ENCODE measurements around the gene LSM4. TPM values are rescaled to one million over a fixed set of nuclear protein-coding genes. Genes with fewer than 3 reads are reported as not detected.
A peak's percentile ranks its signal among the peaks of the same experiment; 100 is the strongest.

The LSM4 gene
- total RNA-seq, 4 donors from 2014 or later: 122 to 294 (median 193) TPM

DNA sequence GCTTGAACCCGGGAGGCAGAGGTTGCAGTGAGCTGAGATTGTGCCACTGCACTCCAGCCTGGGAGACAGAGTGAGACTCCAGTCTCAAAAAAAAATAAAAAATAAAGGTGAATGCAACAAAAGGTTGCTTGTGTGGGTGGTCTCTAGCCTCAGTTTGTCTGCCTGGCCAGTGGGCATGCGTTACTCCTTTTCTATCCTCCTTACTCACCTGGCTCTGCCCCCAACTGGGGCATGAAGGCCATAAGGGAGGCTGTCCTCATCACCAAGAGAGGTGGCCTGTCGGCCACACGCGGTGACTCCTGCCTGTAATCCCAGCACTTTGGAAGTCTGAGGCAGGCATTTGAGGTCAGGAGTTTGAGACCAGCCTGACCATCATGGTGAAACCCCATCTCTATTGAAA is 39.5 kb downstream of the LSM4 start:
- ATAC-seq (no peak), DNase-seq (no peak)
- intact Hi-C loops (cut with DNase I; ENCODE audit: low total_unique reads): loop anchor here (5.0 kb wide), 2 partner anchors 261 to 276 kb away; partner anchors contain the start of gene ARRDC2
- TF ChIP-seq, protein P1, sequence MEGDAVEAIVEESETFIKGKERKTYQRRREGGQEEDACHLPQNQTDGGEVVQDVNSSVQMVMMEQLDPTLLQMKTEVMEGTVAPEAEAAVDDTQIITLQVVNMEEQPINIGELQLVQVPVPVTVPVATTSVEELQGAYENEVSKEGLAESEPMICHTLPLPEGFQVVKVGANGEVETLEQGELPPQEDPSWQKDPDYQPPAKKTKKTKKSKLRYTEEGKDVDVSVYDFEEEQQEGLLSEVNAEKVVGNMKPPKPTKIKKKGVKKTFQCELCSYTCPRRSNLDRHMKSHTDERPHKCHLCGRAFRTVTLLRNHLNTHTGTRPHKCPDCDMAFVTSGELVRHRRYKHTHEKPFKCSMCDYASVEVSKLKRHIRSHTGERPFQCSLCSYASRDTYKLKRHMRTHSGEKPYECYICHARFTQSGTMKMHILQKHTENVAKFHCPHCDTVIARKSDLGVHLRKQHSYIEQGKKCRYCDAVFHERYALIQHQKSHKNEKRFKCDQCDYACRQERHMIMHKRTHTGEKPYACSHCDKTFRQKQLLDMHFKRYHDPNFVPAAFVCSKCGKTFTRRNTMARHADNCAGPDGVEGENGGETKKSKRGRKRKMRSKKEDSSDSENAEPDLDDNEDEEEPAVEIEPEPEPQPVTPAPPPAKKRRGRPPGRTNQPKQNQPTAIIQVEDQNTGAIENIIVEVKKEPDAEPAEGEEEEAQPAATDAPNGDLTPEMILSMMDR (IDR thresholded peaks at IDR 0.05 in 4 of 5, conservative IDR thresholded peaks at IDR 0.05 in 1 of 5): no peak
- no peak for TF ChIP-seq POLR2A (IDR thresholded peaks at IDR 0.05)
- H3K27ac ChIP-seq: peak overlapping the region; percentile 96 to 100 (median 98)
- H3K9me3 ChIP-seq: no peaks in the 10 kb centered on the region
- no peak overlapping the region for H3K4me3 ChIP-seq
- H3K36me3 ChIP-seq: peaks cover 0 to 2% of the 10 kb centered on the region in 2 donors
- in situ Hi-C loops (cut with MboI; ENCODE audit: low sequenced_read_pairs in 4 of 4): no loop called here
- peaks cover 19 to 21% of the 10 kb centered on the region in 2 donors for H3K4me1 ChIP-seq
- H3K27me3 ChIP-seq: no peaks in the 10 kb centered on the region

DNA sequence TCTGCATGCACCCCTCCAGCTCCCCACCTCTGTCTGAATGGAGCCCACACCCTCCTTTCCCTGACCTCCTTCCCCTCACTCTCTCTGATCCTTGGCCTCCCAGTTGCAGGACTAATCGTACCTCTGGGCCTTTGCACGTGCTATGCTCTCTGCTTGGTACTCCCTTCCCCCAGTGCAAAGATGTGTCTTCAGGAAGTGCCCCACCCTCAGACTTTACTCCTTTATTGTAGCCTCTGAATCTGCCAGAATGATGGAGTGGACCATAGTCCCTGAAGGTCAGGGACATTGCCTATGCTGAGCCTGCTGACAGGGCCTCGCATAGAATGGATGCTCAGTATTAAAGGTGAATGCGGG is 40.1 kb downstream of the LSM4 start:
- Histone ChIP-seq H3K4me3 (peak overlapping the region; percentile 68 to 92 (median 72)), H3K27me3 (no peaks in the 10 kb centered on the region), H3K27ac (peak overlapping the region; percentile 96 to 100 (median 98)), H3K9me3 (no peaks in the 10 kb centered on the region), H3K4me1 (peaks cover 22 to 26% of the 10 kb centered on the region in 2 donors), H3K36me3 (peaks cover 0 to 4% of the 10 kb centered on the region in 2 donors)
- DNase-seq (no peak), ATAC-seq (no peak)
- intact Hi-C loops (cut with DNase I; ENCODE audit: low total_unique reads) (loop anchor here (1.0 to 5.0 kb wide), 3 partner anchors 10 to 275 kb away; partner anchors contain the start of gene ARRDC2), in situ Hi-C loops (cut with MboI; ENCODE audit: low sequenced_read_pairs in 4 of 4) (no loop called here)
- TF ChIP-seq POLR2A (IDR thresholded peaks at IDR 0.05): no peak
- TF ChIP-seq, protein P1 (IDR thresholded peaks at IDR 0.05 in 4 of 5, conservative IDR thresholded peaks at IDR 0.05 in 1 of 5): no peak

DNA sequence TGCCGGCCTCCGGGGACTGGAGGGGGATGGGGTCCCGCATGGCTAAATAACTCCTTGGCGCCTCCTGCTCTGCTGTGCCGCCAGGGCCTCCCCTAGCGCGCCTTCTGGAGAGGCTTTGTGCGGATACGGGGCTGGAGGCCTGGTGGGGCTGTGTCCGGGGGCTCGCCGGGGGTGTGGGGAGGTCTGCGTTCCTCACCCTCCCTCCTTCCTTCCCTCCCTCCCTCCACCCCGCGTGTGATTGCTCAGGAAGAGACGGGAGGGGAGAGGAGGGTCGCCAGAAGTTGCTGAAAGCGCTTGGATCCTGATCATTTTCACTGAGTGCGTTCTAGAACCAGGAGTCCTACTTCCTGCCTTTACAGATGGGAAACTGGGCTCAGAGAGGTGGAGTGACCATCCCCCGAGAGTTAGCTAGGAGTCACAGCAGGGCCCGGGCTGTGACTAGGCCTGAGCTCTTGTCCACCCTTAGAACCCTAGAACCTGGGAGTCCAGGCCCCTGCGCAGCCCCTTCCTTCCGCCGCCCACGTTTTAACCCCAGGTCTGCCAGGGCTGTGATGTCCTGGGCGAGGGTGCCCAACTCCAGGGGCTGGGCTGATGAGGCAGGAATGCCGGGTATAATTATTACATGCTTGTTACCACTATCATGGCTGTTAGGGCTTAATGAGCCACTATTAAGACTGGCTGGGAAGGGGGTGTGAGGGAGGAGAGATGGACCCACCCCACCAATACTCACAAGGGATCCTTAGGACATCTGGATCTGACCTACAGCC is 40.7 kb downstream of the LSM4 start:
- H3K9me3 ChIP-seq: no peaks in the 10 kb centered on the region
- peak; percentile 40 to 41 for ATAC-seq
- H3K27ac ChIP-seq: peak overlapping the region; percentile 96 to 100 (median 98)
- peaks cover 22 to 32% of the 10 kb centered on the region in 2 donors for H3K4me1 ChIP-seq
- H3K36me3 ChIP-seq: peaks cover 0 to 4% of the 10 kb centered on the region in 2 donors
- TF ChIP-seq POLR2A (IDR thresholded peaks at IDR 0.05): no peak
- TF ChIP-seq, protein P1 (IDR thresholded peaks at IDR 0.05 in 4 of 5, conservative IDR thresholded peaks at IDR 0.05 in 1 of 5): peak in 1 of 5 experiments; percentile 30
- no peaks in the 10 kb centered on the region for H3K27me3 ChIP-seq
- intact Hi-C loops (cut with DNase I; ENCODE audit: low total_unique reads): loop anchor here (1.0 to 5.0 kb wide), 3 partner anchors 10 to 275 kb away; partner anchors contain the start of gene ARRDC2
- no peak for DNase-seq
- H3K4me3 ChIP-seq: peak overlapping the region; percentile 68 to 92 (median 72)
- in situ Hi-C loops (cut with MboI; ENCODE audit: low sequenced_read_pairs in 4 of 4): no loop called here

DNA sequence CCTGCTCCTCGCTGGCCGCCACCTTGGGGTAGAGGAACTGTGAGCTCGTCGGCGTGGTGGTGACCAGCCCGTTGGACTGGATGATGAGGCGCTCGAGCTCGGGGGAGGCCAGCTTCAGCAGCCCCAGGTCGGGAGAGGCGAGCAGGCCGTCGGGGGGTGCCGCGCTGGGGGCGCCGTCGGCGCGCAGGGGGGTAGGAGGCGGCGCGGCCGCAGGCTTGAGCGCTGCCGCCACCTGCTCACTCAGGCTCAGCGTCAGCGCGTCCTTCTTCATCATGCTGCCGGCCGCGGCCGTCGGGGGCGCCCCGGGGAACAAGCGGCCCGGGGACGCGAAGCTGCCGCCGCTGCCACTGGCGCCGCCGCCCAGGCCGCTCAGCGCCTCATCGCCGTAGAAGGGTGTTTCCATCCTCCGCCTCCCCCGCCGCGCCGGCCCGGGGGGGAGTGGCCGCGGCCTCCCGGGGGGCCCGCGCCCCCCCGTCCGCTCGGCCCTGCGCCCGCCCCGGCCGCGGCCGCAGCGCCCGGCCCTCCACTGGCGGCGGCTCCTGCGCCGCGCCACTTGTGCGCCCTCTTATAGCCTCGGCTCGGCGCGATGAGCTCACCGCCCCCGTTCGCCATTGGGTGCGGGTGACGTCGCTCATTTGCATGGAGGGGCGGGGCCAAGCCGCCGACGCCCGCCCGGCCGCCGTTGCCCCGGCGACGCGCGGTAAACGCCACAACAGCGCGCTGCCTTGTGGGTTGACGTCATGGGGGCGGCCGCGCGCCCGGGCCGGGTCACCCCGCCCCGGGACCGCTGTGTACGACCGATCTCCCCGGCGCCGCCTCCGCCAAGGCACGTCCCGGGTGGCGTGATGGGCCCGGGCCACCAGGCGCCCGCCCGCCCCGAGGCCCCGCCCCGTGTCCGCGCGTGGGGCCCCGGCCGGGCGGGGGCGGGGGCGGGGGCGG is 41.5 kb downstream of the LSM4 start, which contains the start of gene JUND:
TSS of gene JUND (minus strand) at position 541 of the 939 bp plus-strand sequence. CDS start at position 403, 138 bp downstream.
- DNase-seq (peak; percentile 95 to 97), ATAC-seq (peak; percentile 60 to 66)
- no peaks in the 10 kb centered on the region for H3K9me3 ChIP-seq
- peak within 1 kb of the TSS; percentile 78 to 98 (median 90) for H3K4me3 ChIP-seq
- TF ChIP-seq, protein P1 (IDR thresholded peaks at IDR 0.05 in 4 of 5, conservative IDR thresholded peaks at IDR 0.05 in 1 of 5): peak in 1 of 5 experiments; percentile 7
- TF ChIP-seq POLR2A (IDR thresholded peaks at IDR 0.05): peak; percentile 99
- in situ Hi-C loops (cut with MboI; ENCODE audit: low sequenced_read_pairs in 4 of 4): no loop called here
- peaks cover 0 to 4% of the 10 kb centered on the region in 2 donors for H3K36me3 ChIP-seq
- H3K4me1 ChIP-seq: peaks cover 22 to 37% of the 10 kb centered on the region in 2 donors
- intact Hi-C loops (cut with DNase I; ENCODE audit: low total_unique reads): loop anchor here (1.0 to 5.0 kb wide), 4 partner anchors 11 to 274 kb away; partner anchors contain the start of gene ARRDC2
- peak within 1 kb of the TSS; percentile 99 to 100 (median 100) for H3K27ac ChIP-seq
- no peaks in the 10 kb centered on the region for H3K27me3 ChIP-seq

All from gastrocnemius medialis (tissue), 4 donors.